Uterus (tissue), 2 donors: Measurements from ENCODE around the gene CD46.

Source experiments
- POLR2A ChIP-seq, 2 donors: fragments of 450-650 bp; IDR thresholded peaks; one replicate each; pipeline ENCODE4 v1.6.1; 2016; ENCODE audit warnings: antibody characterized with exemption in 2 of 2, mild to moderate bottlenecking in 1 of 2, moderate library complexity in 1 of 2
- TF ChIP-seq, protein P1 (sequence below), 4 experiments: fragments of 200-600 bp in 2 of 4; fragments of 450-650 bp in 2 of 4; sonication (generic) in 2 of 4; IDR thresholded peaks; one replicate each; pipeline ENCODE4 v1.5.1; 2016 to 2019; ENCODE audit warnings: antibody characterized with exemption in 4 of 4, mild to moderate bottlenecking in 2 of 4, moderate library complexity in 1 of 4

DNA sequence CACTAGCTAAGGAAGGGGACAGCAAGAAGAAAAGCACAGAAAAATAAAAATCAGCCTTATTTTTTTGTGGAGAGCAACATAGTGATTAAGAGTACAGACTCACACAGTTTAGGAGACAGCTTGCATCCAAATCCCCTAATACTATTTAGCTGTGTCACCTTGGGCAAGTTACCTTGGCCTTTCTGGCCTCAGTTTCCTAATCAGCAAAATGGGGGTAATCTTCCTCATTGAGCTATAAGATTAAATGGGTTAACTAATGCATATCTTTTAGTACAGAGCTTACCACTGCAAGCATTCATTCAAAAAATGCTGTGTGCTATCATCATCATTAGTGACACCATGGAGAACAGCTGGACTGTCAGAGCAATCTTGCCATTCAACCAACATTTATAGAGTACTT is 77.7 kb downstream of the CD46 start:
- TF ChIP-seq, protein P1, sequence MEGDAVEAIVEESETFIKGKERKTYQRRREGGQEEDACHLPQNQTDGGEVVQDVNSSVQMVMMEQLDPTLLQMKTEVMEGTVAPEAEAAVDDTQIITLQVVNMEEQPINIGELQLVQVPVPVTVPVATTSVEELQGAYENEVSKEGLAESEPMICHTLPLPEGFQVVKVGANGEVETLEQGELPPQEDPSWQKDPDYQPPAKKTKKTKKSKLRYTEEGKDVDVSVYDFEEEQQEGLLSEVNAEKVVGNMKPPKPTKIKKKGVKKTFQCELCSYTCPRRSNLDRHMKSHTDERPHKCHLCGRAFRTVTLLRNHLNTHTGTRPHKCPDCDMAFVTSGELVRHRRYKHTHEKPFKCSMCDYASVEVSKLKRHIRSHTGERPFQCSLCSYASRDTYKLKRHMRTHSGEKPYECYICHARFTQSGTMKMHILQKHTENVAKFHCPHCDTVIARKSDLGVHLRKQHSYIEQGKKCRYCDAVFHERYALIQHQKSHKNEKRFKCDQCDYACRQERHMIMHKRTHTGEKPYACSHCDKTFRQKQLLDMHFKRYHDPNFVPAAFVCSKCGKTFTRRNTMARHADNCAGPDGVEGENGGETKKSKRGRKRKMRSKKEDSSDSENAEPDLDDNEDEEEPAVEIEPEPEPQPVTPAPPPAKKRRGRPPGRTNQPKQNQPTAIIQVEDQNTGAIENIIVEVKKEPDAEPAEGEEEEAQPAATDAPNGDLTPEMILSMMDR (IDR thresholded peaks at IDR 0.05) = no peak
- no peak for TF ChIP-seq POLR2A (IDR thresholded peaks at IDR 0.05)
